IMR-90 (cell line): ENCODE data around the gene INPP5A.

Experiments
- CTCF ChIP-seq: conservative IDR thresholded peaks from 2 replicates; pipeline ENCODE4 v1.5.1; 2012; ENCODE audit warnings: mild to moderate bottlenecking, low read depth, low read length, improper control_type of control experiment
- ELK1 ChIP-seq: fragments of 150-350 bp; IDR thresholded peaks from 2 replicates; pipeline ENCODE4 v1.6.1; 2016; ENCODE audit warnings: low read depth, mild to moderate bottlenecking, low read length, moderate library complexity, borderline replicate concordance

GRCh38 chr10:132814469-132814856 lies 276.9 kb downstream of the INPP5A start:
- TF ChIP-seq ELK1 (no peak), CTCF (no peak)
